Measurements from ENCODE around the gene RICTOR. TPM values are rescaled to one million over a fixed set of nuclear protein-coding genes. Genes with fewer than 3 reads are reported as not detected.

RICTOR gene
- total RNA-seq, 1 experiment from 2014 or later: 28.1 TPM

DNA sequence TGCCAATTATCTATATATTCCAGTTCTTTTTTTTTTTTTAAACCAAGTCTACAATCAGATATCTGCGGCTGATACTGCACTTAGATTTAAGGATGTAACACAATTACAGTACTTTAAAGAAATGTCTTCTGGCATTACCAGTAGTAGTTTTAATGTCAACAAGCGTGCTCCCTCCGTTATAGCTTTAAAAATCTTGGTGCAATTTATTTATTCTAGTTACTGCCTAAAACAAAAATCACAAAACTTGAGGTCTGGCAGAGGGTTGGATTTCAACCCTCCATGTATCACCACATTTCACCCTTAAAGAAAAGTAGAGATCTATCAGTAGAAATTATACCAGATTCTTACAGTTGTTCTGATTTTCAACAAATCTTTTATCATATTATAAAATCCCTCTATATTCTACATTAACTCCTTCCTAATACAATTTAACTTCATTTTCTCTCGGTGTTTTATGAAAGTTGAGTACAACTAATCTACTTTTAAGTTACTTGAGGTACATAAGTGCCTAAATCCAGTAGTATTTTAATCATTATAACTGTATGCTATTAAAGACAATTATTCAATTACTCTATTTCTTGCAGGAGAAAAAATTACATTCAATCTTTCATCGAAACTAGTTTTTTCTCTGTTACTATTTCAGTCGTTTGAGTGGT is 2.0 kb upstream of the RICTOR start:
- ChIA-PET CTCF (no interaction called here), POLR2A (ENCODE audit: unreplicated experiment) (interaction anchor here (0.6 to 0.7 kb wide), 2 partner anchors 27 to 343 kb away, joined by 3 read pairs; no protein-coding TSS in a partner anchor)
- DNase-seq (no peak), ATAC-seq (no peak)
- intact Hi-C loops (cut with micrococcal nuclease): loop anchor here (2.0 to 5.0 kb wide), 3 partner anchors 63 to 207 kb away; partner anchors contain the start of gene FYB1
- Histone ChIP-seq H3K36me3 (ENCODE audit: low read depth, low read length) (no peaks in the 10 kb centered on the region), H3F3A (ENCODE audit: low read length, unreplicated experiment) (peaks cover 11% of the 10 kb centered on the region), H3K27me3 (ENCODE audit: low read length) (no peaks in the 10 kb centered on the region), H3K4me1 (ENCODE audit: insufficient read depth, low read length) (peaks cover 53% of the 10 kb centered on the region), H2AFZ (ENCODE audit: low read length) (peak overlapping the region; percentile 8), H3K79me2 (ENCODE audit: low read length) (peaks cover 48% of the 10 kb centered on the region), H3K4me2 (ENCODE audit: low read length) (peak overlapping the region; percentile 86), H4K20me1 (ENCODE audit: low read length) (peaks cover 19% of the 10 kb centered on the region), H3K27ac (ENCODE audit: low read length) (peak overlapping the region; percentile 66), H3K9ac (ENCODE audit: low read length) (peak overlapping the region; percentile 95), H3K9me2 (replicated peaks; ENCODE audit: low read length) (no peaks in the 10 kb centered on the region), H3K4me3 (ENCODE audit: low read length) (peak overlapping the region; percentile 36), H3K9me3 (ENCODE audit: low read length) (no peaks in the 10 kb centered on the region)
- TF ChIP-seq, protein P1, sequence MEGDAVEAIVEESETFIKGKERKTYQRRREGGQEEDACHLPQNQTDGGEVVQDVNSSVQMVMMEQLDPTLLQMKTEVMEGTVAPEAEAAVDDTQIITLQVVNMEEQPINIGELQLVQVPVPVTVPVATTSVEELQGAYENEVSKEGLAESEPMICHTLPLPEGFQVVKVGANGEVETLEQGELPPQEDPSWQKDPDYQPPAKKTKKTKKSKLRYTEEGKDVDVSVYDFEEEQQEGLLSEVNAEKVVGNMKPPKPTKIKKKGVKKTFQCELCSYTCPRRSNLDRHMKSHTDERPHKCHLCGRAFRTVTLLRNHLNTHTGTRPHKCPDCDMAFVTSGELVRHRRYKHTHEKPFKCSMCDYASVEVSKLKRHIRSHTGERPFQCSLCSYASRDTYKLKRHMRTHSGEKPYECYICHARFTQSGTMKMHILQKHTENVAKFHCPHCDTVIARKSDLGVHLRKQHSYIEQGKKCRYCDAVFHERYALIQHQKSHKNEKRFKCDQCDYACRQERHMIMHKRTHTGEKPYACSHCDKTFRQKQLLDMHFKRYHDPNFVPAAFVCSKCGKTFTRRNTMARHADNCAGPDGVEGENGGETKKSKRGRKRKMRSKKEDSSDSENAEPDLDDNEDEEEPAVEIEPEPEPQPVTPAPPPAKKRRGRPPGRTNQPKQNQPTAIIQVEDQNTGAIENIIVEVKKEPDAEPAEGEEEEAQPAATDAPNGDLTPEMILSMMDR (conservative IDR thresholded peaks at IDR 0.05; ENCODE audit: low read depth, low read length): no peak
- no peak for TF ChIP-seq EZH2 (IDR thresholded peaks at IDR 0.05; ENCODE audit: low read length, unreplicated experiment)
- no peak for TF ChIP-seq EZH2phosphoT487 (IDR thresholded peaks at IDR 0.05; ENCODE audit: borderline replicate concordance, low read length)
- no TSS peak for BruUV-seq (replicated peaks)

- H3K4me3 ChIP-seq (ENCODE audit: low read length): peak overlapping the region; percentile 94
- DNase-seq: no peak
- ChIA-PET CTCF (no interaction called here), POLR2A (ENCODE audit: unreplicated experiment) (interaction anchor here (0.5 kb wide), 1 partner anchor 197 kb away, joined by 3 read pairs; no protein-coding TSS in a partner anchor)
- no peaks in the 10 kb centered on the region for H3K9me3 ChIP-seq (ENCODE audit: low read length)
- peaks cover 37% of the 10 kb centered on the region for H3K4me1 ChIP-seq (ENCODE audit: insufficient read depth, low read length)
- no TSS peak for BruUV-seq (replicated peaks)
- no peaks in the 10 kb centered on the region for H3K27me3 ChIP-seq (ENCODE audit: low read length)
- TF ChIP-seq EZH2 (IDR thresholded peaks at IDR 0.05; ENCODE audit: low read length, unreplicated experiment) (no peak), EZH2phosphoT487 (IDR thresholded peaks at IDR 0.05; ENCODE audit: borderline replicate concordance, low read length) (no peak)
- TF ChIP-seq, protein P1 (conservative IDR thresholded peaks at IDR 0.05; ENCODE audit: low read depth, low read length): no peak
- H3K9ac ChIP-seq (ENCODE audit: low read length): peak overlapping the region; percentile 95
- peaks cover 72% of the 10 kb centered on the region for H3K79me2 ChIP-seq (ENCODE audit: low read length)
- peak overlapping the region; percentile 44 for H2AFZ ChIP-seq (ENCODE audit: low read length)
- intact Hi-C loops (cut with micrococcal nuclease): loop anchor here (2.0 kb wide), 3 partner anchors 69 to 79 kb away; no protein-coding TSS in a partner anchor
- H3K4me2 ChIP-seq (ENCODE audit: low read length): peak overlapping the region; percentile 90
- no peaks in the 10 kb centered on the region for H3K9me2 ChIP-seq (replicated peaks; ENCODE audit: low read length)
- peaks cover 11% of the 10 kb centered on the region for H3F3A ChIP-seq (ENCODE audit: low read length, unreplicated experiment)
- peak overlapping the region; percentile 87 for H3K27ac ChIP-seq (ENCODE audit: low read length)
- H3K36me3 ChIP-seq (ENCODE audit: low read depth, low read length): peaks cover 11% of the 10 kb centered on the region
- peak; percentile 36 for ATAC-seq
- peaks cover 25% of the 10 kb centered on the region for H4K20me1 ChIP-seq (ENCODE audit: low read length)
Observed at GRCh38 chr5:39073767-39074016, 507 bp downstream of the RICTOR start.

Data from PC-3 (cell line).